ENCODE results near the gene RHEX.
"Not testable (repeated sequence)": the region's sequence is repeated elsewhere in the genome, so short reads cannot be mapped to it uniquely, and the experiment has no call there.

RHEX gene

GRCh38 chr1:206060844-206061243 is 7.9 kb downstream of the RHEX start:
- no peak for DNase-seq

GRCh38 chr1:206062464-206062863 is 9.5 kb downstream of the RHEX start:
- no peak for DNase-seq

GRCh38 chr1:206064001-206064400 is 11.0 kb downstream of the RHEX start:
- DNase-seq: not testable (repeated sequence)

- DNase-seq: not testable (repeated sequence)
Observed at GRCh38 chr1:206064501-206064900, 11.5 kb downstream of the RHEX start.

GRCh38 chr1:206065547-206066145 is 12.7 kb downstream of the RHEX start:
- no peak for DNase-seq

GRCh38 chr1:206066479-206067171 is 13.7 kb downstream of the RHEX start:
- no peak for DNase-seq

- no peak for DNase-seq
Observed at GRCh38 chr1:206067486-206068227, 14.7 kb downstream of the RHEX start.

GRCh38 chr1:206068314-206068713 is 15.3 kb downstream of the RHEX start:
- no peak for DNase-seq

GRCh38 chr1:206070627-206071304 is 17.8 kb downstream of the RHEX start:
- no peak for DNase-seq

- DNase-seq: no peak
Observed at GRCh38 chr1:206074839-206075238, 21.9 kb downstream of the RHEX start.

- DNase-seq: no peak
Observed at GRCh38 chr1:206075786-206076755, 23.1 kb downstream of the RHEX start.

GRCh38 chr1:206079135-206079534 is 26.2 kb downstream of the RHEX start:
- no peak for DNase-seq

- DNase-seq: no peak
Observed at GRCh38 chr1:206080026-206080820, 27.2 kb downstream of the RHEX start.

- no peak for DNase-seq
Observed at GRCh38 chr1:206081856-206082255, 28.9 kb downstream of the RHEX start.

- no peak for DNase-seq
Observed at GRCh38 chr1:206082831-206083695, 30.1 kb downstream of the RHEX start.

GRCh38 chr1:206083750-206084149 is 30.8 kb downstream of the RHEX start:
- DNase-seq: no peak

GRCh38 chr1:206087091-206087490 is 34.1 kb downstream of the RHEX start:
- no peak for DNase-seq

GRCh38 chr1:206089341-206089740 is 36.4 kb downstream of the RHEX start:
- DNase-seq: no peak

- no peak for DNase-seq
Observed at GRCh38 chr1:206094024-206094423, 41.1 kb downstream of the RHEX start.

- DNase-seq: no peak
Observed at GRCh38 chr1:206097381-206097780, 44.4 kb downstream of the RHEX start.

All from activated CD4-positive, alpha-beta T cell treated with anti-CD3 and anti-CD28 coated beads for 48 hours (primary cell).